Fibroblast of skin of scalp (primary cell): ENCODE results near the gene PRSS21.

Experiments used
- DNase-seq: peaks from one replicate; pipeline ENCODE4 v3.0.0-alpha.2; 2013

The PRSS21 gene

DNA sequence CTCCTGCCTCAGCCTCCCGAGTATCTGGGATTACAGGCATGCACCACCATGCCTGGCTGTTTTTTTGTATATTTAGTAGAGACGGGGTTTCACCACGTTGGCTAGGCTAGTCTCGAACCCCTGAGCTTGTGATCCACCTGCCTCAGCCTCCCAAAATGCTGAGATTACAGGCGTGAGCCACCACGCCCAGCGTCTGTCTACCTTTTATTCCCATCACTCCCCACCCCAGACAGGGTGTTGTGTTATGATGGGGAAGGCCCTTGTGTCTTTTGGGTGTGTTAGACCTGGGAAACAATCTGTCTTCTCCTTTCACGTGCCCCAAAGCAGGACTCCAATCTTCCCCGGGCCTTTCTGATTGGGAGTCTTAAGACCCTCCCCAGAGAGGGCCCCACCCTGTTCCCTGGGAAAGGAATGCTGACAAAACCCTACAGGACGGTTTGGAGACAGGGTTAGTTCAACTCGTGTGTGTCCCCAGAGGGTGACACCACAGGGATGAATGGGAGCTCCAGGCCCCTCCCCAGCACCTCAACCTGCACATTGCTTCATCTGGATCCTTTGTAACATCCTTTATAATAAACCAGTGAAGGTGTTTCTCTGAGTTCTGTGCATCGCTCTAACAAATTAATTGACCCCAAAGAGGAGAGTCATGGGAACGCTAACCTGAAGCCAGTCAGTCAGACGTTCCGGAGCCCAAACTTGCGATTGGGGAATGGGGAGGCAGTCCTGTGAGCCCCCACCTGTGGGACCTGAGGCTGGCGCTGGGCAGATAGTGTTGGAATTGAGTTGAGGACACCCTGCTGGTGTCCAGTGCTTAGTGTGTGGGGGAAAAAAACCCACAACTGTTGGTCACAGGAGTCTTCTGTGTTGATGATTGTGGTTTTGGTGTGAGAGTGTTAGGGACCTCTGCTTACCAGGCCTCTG is 36.8 kb upstream of the PRSS21 start:
- no peak for DNase-seq

DNA sequence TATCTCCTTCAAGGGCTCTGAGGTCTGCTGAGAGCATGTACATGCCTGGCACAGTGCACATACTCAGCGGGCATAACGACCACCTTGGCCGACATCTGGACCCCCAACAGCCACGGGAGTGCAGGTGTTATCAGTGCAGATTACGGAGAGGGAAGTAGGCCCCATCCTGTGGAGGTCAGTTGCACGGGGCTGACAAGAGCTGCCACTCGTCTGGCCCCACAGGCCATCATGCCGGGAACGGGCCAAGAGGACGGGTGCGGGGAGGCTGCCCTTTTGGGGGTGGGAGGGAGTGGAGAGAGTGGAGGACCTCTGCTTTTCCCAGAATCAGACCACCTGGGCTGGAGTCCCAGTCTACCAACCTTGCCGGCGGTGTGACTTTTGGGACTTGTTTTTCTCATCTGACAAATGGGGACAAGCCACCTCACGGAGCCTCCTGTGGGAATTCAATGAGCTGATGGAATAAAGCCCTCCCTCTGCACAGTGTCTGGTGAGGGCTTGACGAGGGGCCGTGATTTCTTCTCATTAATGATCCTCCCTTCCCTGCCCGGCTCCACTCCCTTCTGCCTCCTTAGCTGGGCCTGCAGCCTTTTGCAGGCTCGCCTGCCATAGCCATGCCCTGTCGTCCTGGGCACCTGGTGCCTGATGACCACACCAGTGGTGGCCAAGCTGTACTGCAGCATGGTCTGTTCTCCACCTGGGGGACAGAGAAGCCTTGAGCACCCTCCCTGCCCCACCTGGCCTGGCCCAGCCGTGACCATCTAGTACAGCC is 34.3 kb upstream of the PRSS21 start:
- DNase-seq: no peak

DNA sequence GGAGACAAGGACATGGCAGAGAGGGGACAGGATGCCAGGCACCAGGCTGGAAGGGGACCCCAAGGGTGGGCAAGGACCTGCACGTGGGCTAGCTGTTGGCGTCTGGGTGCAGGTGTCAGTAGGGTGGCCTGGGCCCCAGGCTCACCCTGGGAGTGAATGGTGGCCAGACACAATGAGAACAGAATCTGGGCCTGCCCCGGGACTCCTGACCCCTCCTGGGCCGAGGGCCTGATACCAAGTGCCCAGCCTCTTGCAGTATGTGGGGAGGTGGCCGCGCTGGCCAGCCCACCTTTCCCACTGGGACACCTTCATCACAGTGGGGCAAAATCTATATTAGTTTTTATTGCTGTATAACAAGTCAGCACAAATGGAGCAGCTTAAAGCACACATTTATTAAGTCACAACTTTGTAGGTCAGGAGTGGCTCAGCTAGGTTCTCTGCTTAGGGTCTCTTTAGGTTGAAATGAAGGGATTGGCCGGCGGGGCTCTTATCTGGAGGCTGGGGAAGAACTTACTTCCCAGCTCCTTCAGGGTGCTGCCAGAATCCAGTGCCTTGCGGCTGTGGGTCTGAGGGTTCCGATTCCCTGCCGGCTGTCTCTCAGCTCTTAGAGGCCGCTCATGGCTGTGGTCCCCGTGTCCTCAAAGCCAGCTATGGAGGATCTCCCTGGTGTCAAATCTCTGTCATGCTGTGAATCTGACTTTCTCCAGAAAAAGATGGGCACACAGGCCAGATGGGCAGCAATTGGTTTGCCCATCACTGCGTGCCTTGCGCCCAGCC is 33.3 kb upstream of the PRSS21 start:
- DNase-seq: no peak

DNA sequence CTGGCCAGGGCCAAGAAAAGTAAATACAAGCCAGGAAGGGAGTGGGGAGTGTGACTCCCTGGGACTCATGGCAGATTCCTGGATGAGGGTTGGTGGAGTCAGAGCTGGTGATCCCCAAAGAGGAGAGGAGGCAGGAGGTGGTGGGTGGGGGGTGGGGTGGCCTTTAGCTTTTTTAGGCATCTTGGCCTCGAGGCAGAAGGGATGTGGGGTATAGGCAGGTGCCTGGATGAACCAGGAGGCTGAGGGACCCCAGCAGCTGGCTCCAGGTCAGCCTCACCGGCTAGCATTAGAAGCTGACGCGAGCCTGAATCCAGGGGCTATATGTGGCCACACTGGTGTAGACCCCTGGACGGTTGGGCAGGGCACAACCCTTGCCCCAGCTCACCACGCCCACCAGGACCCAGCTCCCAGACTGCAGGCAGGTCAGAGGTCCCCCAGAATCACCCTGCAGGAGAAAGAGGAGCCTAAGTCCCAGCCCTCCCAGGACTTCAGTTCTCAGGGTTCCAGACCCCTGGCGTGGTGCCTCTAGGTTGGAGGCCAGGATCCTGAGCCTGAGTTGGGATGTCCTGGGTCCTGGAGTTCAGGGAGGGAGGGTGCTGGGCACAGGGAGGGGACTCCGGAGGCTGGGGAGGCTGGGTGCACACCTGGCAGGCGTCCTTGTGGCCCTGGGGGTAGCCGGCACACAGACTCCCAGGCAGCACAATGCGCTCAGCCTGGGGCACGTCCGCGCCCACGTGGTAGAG is 32.5 kb upstream of the PRSS21 start:
- no peak for DNase-seq

DNA sequence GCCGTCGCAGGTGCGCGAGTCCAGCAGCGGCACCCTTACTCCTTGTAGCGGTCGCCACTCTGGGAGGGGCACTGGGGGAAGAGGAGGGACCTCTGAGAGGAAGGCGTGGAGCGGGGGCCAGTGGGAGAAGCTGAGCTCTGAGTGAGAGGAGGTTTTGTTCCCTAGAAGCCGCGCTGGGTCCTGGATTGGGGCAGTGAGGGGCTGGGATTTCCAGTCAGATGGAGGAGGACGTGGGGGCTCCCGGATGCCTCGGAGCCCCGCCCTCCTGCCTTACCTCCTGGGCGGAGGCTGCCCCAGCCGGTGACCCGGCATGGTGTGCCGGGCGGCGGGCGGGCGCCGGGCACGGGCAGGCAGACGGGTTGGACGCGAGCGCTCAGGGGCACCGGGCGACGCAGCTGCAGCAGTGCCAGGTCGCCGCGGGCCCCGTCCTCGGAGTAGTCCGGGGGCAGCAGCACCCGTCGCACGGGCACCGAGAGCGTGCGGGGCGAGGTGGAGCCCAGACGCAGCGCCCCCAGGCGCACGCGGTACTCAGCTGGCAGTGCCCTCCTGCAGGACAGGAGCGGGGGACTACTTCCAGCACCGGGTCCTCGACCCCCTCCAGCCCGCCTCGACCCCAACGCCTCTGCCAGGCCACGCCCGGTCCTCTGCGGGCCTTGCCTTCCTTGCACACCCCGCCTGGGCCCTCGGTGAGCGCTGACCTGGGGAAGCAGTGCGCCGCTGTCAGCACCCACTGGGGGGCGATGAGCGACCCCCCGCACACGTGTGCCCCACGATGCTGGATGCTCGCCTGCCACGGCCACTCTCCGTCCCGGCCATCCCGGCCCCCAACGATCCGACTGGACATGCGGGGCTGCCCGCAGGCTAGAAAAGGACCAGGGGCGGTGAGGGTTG is 31.7 kb upstream of the PRSS21 start:
- DNase-seq: no peak

DNA sequence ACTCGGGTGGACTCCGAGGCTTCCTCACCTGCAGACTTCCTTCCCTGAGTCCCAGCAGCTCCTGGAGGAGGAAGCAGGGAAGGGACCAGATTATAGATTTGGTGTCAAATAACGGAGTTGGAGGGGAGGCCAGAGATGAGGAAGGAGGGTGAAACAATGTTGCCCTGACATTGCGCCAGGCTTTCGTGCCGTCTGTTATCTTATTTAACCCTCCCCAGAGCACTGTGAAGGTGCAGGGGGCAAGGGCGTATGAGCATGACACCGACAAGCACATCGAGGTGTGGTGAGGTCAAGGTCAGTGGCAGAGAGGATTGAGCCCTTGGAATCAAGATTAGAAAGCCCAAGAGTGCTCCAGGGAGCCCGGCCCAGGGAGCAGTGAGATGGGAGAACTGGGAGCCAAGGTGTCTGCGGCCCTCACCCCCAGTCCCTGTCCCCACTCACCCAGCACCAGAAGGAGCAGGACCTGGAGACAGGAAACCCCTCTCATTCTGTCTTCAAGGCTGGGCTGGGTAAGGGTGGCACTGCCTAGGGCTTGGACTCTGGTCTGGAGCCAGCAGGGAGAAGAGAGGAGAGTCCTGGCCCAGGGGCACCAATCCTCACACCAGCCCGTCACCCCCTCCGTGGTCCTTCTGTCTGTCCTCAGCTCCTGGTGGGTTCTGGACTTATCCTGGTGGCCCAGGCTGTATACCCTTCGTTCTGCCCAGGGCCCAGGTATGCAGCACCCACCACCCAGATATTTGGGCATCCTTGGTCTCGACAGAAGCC is 30.8 kb upstream of the PRSS21 start:
- DNase-seq: no peak

DNA sequence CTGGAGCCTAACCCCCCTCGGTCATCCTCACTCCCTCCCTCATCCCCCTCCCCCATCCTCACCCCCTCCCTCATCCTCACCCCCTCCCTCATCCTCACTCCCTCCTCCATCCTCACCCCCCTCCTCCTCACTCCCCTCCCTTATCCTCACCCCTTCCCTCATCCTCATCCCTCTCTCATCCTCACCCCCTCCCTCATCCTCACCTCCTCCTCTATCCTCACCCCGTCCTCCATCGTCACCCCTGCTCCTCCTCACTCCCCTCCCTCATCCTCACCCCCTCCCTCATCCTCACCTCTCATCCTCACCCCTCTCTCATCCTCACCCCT is 30.2 kb upstream of the PRSS21 start:
- DNase-seq: no peak

DNA sequence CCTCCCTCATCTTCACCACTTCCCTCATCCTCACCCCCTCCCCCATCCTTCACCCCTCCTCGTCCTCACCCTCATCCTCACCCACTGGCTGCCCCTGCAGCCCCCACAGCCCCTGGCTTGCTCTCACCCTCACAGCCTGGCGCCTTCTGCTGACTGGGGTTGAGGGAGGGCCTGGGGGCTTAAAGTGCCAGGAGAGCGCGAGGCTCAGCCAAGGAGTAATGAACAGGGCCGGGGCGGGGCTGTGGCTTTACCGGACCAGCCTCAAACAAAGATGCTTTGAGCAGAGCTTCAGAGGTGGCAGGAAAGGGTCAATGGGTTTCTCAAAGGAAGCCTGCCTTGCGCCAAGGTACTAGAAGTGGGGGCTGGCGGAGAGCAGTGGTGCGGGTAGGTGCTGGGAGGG is 29.6 kb upstream of the PRSS21 start, which contains the start of gene PRSS33:
TSS of gene PRSS33 (minus strand) at position 155 of the 400 bp plus-strand sequence. CDS start 1,013 bp downstream, outside the sequence.
- no peak for DNase-seq

DNA sequence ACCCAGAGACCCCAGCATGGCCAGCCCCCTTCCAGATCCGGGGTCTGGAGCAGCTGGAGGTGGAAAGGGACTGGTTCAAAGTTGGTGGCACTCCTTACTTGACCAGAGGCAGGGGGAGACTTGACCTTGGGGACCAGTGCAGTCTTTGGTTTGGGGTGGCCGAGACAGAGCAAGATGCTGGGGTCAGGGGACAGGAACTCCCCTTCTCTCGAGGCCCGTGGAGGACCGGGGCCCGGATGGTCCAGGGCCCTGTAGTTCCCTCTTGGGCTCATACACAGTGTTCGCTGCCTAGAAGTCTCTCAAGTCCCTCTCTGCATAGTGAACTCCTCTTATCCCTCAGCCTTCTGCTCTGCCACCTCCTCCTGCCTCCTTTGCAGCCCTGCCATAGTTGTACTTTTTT is 29.1 kb upstream of the PRSS21 start:
- DNase-seq: no peak

DNA sequence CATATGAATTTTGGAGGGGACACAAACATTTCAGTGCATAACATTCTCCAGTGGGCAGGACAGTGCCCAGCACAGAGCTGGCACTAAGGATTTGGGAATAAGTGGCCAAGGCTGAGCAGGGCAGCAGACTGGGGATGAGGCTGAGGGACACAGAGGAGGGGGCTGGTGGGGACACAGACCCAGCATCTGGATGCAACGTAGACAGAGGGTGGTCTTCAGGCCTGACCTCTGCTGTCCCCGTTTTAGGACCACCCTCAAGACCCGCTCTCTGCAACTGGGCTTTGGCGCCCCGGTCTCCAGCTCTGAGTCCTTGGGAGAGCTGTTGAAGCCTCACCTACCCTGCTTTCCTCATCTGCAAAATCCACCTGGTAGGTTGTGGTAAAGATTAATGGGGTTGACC is 26.4 kb upstream of the PRSS21 start:
- DNase-seq: no peak

DNA sequence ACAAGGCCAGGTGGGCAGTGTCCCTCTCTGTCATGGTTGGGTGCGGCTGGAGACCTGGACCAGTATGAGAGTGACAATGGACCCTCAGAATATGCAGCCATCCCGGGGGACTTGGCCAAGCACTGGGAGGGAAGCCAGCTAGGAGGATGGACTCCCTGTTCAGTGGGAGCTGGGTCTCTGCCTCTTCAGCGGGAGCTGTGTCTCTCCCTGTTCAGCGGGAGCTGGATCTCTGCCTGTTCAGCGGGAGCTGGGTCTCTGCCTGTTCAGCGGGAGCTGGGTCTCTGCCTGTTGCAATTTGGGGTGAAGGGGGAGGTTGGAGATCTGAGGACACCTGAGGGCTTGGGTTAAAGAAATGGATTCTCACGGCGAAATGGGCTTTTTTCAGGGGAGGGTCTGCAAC is 25.9 kb upstream of the PRSS21 start:
- DNase-seq: no peak

DNA sequence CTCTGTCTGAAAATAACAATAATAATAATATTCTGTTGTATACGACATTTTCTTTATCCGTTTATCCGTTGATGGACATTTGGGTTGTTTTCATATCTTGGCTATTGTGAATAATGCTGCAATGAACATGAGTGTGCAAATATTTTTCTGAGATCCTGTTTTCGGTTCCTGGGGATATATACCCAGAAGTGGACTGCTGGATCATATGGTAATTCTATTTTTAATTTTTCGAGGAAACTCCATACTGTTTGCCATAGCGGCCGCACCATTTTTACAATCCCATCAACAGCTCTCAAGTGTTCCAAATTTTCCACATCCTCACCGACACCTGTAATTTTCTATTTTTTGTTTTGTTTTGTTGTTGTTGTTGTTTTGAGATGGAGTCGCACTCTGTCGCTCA is 24.1 kb upstream of the PRSS21 start:
- no peak for DNase-seq

DNA sequence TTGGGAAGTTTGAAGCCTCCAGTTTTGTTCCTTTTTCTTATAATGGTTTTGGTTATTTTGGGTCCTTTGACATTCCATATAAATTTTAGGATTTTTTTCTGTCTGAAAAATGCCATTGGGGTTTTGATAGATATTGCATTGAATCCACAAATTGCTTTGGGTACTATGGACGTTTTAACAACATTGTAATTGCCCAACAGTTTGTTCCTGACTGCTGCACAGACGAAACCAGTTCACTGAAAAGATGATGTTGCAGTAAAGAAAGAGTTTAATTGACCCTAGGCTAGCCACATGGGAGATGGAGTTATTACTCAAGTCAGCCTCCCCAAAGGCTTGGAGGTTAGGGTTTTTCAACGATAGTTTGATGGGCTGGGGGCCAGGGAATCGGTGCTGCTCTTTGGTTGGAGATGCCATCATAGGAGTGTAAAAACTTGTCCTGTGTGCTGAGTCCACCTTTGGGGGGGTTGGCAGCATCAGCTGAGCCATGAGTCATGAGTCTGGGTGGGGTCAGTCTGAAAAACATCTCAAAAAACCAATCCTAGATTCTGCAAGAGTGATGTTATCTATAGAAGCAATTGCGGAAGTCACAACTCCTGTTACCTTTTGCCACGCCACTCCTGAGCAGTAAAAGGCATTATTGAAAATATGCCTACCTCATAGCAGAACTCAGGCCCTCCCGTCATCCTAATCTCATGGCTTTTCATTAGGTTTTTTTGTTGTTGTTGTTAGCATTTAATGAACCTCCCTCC is 21.5 kb upstream of the PRSS21 start:
- DNase-seq: no peak

DNA sequence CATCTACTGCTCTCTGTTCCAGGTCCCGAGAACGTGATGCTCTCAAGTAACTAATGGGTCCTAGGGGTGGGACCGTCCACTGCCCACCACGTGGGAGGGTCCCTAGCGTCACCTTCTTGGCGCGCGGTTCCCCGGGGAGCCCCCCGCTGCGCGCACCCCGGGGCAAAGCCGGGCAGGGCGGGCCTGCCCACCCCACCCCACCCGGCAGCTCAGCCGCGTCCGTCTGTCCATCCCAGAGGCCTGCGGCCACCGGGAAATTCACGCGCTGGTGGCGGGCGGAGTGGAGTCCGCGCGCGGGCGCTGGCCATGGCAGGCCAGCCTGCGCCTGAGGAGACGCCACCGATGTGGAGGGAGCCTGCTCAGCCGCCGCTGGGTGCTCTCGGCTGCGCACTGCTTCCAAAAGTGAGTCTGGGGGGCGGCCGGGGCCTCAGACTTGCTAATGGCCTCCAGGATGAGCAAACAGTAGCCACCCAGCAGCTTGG is 18.3 kb upstream of the PRSS21 start:
- no peak for DNase-seq

DNA sequence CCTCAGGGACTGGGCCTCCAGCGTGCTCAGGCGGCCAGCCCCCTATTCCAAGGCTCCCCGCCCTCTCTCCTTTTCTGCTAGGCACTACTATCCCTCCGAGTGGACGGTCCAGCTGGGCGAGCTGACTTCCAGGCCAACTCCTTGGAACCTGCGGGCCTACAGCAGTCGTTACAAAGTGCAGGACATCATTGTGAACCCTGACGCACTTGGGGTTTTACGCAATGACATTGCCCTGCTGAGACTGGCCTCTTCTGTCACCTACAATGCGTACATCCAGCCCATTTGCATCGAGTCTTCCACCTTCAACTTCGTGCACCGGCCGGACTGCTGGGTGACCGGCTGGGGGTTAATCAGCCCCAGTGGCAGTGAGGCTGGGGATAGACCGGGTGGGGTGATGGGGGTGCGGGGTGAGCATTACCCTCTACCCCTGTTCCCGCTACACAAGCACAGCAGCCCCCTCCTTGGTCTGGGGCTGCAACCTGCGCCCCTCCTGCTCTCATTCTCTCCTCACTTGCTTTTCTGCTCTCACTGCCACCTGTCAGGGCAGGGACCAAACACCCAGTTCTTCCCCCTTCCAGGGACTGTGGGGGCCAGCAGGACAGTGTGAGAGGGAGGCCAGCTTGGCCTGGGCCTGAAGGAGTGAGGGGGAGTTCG is 17.7 kb upstream of the PRSS21 start:
- no peak for DNase-seq

DNA sequence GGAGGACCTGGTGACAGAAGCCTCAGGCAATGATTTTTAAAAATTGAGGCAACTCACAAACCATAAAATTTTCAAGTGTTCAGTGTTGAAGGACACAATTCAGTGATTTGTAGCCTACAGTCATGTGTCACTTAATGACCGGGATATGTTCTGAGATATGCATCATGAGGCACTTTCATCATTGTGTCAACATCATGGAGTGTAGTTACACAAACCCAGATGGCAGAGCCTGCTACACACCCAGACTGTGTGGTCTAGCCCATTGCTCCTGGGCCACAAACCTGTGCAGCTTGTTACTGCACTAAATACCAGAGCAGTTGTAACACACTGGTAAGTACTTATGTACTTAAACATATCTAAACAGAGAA is 17.2 kb upstream of the PRSS21 start:
- no peak for DNase-seq

DNA sequence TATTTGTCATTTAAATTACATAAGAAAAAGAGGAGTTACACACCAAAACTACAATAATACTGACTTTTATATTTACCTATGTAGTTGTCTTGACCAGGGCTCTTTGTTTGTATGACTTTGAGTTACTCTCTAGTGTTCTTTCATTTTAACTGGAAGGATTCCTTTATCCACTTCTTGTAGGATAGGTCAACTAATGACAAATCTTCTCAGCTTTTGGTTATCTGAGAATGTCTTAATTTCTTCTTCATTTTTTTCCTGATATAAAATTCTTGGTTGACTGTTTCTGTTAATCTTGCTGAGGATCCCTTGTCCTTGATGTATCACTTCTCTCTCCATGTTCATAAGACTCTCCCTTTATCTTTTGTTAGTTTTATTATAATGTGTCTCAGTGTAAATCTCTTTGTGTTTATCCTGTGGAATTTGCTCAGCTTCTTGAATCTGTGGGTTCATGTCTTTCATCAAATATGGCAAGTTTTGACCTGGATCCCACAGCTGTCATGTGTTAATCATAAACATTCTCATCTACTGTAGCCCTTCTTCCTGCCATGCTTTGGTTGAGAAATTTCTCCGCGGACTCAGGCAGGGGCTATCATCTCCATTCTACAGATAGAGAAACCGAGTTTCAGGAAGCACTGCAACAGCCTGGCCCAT is 13.4 kb upstream of the PRSS21 start:
- no peak for DNase-seq

DNA sequence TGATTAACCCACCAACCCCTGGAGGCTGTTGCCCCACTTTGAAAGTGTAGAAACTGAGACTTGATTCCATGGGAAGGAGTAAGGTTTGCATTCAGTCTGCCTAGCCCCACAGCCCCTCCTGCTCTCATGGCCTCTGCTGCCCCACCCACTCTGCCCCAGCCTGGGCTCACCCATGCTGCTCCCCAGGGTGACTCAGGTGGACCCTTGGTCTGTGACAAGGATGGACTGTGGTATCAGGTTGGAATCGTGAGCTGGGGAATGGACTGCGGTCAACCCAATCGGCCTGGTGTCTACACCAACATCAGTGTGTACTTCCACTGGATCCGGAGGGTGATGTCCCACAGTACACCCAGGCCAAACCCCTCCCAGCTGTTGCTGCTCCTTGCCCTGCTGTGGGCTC is 12.3 kb upstream of the PRSS21 start:
- DNase-seq: no peak

DNA sequence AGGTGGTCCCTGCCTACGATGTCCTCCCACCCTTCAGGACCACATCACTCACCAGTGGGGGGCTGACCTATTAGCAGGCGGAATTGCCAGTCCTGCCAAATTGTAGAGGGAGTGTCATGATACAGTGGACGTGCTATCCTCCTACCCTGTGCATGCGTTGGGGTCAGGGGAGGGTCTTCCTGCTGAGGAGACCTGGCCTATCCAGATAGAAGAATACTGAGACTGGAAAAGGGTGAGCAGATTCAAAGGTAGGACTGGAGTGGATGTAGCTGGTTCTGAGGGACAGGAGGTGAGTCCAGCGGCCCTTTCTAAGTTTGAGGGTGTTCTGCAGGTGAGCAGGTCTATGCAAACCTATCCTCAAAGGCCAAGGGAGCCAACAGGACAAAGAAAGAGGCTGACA is 10.8 kb upstream of the PRSS21 start:
- no peak for DNase-seq
